ENCODE data around the gene TMEM252.

The TMEM252 gene

DNA sequence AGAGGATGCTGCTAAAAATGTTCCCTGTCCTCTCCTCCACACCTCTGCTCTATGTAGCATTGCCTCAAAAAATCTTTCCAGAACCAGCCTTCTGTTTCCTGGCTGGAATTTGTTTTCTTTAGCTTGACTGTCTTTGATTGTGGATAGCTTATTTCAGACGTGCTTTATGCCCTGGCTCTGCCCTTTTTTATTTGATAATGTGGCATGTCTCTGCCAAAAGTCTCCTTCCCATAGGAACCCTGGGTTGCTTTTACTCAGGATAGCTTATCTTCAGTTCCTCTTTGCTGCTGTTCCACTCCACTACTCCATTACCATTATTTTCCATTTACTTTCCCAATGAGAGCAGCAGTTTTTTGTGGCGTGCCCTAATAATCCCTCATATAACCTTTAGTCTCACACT, 885 bp upstream of the TMEM252 start:
- no peak for DNase-seq

DNA sequence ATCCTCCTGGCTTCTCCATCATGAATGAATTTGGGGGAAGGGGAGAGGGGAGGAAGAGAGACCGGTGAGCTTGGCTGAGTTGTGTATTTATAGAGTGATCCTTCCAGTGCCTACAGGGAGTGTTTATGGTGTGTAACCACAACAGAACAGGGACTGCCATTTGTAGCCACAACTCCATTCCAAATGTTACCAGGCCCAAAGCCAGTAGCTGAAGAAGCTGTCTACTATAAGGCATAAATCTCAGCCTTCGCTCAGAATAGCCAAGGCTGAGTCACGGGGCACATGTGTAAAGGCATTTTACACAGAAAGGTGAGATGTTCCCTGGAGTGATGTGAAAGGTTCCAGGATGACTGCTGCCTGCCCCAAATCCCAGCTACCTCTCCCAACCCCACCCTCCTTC, 2.5 kb downstream of the TMEM252 start:
- DNase-seq, result no peak

DNA sequence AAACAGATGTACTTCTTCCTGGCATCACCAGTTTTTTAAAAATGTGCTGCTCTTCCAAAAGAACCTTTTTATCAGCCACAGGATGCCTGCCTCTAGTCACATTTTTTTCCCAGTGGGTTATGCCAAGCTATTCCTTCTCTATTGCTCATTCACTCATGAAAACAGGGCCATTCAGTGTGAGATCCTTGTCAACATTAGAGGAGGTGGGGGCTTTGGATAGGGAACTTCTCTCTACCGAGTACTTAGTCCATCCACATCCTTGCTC, 3.1 kb downstream of the TMEM252 start:
- no peak for DNase-seq

- no peak for DNase-seq
Observed at GRCh38 chr9:68536876-68537615, 3.6 kb downstream of the TMEM252 start.

DNA sequence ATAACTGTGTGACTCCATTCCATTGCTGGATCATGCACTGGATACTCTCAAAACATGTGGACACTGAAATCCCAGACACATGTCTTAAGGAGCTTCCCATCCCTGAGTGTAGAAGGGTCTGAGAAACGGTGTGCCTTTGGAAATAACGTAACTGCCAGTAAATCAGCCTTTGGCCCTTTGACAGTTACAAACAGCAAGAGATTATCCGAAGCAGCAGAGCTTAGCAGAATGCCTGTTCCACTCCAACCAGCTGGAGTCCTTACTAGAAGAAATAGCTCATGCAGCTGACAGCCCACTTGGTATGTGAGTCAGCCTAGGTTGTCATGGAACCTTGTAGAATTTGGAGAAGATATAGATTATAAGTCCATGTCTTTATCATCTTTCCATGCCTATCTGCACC, 7.0 kb downstream of the TMEM252 start:
- no peak for DNase-seq

DNA sequence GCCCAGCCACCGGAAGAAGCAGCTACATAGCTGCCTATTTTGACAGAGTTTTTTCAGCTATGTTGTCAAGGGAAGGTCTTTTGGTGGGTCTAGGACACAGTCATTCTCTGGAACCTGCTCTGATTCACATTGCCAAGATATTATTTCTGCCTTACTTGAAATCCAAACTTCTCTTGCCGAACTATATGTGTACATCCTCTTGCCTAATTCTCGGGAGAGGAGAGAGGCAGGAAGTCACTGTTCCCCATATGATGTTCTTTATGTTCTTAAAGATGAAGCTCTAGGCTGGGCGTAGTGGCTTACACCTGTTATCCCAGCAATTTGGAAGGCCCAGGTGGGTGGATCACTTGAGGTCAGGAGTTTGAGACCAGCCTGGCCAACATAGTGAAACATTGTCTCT, 8.6 kb downstream of the TMEM252 start:
- DNase-seq, result no peak

DNA sequence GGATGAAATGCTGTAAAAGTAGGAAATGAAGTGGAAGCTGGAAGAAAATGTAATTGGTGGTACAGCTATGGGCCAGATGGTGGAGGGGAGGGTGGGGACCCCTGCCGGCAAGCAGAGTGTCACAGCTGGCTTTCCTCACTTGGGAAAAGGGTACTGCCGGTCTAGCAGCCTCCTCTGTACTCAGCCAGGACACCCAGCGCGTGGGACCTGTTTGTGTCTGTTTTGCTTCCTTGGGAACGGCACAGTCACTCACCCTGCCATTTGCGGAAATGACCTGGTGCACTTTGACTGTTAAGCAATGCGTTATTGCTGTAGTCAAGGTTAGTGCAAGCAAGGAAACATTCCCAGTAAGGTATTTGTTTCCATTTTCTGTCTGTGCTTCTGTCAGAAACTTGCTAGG, 10.1 kb downstream of the TMEM252 start:
- DNase-seq, result no peak

GRCh38 chr9:68523367-68523936, 17.2 kb downstream of the TMEM252 start:
- DNase-seq, result no peak

DNA sequence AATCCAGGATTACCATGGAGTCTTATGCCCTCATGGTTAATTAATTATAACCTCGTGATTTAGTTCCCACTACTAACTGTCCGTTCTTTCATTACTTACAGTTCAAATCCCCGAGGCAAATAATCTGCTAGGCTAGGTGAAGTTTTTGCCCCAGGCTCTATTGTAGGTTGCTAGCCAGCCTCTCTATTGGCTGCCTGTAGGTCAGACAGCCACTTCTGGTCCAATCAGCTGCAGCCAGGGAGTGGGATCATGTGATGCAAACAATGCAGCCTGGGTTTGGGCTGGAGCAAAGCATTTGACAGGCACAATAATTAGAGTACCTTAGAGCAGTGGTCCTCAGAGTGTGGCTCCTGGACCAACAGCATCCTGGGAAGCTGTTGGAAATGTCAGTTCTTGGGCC, 17.7 kb downstream of the TMEM252 start:
- no peak for DNase-seq

DNA sequence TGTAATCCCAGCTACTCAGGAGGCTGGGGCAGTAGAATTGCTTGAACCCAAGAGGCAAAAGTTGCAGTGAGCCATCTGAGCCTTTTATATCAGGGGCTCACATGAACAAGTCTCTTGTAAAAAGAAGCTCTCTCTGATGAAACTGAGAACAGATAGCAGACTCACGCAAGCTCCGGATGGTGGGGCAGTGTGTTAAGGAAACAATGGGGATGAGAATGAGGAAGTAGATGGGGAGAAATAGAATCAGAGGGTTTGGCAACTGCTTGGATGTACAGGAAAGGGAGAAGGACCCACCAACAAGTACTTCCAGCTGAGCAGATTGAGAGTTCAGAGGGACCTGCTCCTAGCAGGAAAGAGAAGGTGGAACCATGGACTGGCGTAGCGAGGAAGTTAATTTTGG, 18.6 kb downstream of the TMEM252 start:
- DNase-seq, result no peak

- peak; percentile 23 for DNase-seq
Observed at GRCh38 chr9:68515326-68516017, 25.2 kb downstream of the TMEM252 start.

DNA sequence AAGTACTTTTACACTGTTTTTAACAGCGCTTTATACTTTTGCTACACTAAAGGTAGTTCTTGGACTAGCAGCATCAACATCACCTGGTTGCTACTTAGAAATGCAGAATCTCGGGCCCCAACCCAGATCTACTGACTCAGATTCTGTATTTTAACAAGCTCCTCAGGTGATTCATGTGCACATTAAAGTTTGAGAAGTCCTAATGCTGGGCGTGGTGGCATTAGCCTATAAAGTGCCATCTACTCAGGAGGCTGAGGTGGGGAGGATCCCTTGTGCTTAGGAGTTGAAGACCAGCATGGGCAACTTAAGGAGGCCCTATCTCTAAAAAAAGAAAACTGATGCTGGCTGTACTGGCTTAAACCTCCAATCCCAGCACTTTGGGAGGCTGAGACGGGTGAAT, 26.7 kb downstream of the TMEM252 start:
- no peak for DNase-seq

- DNase-seq, result no peak
Observed at GRCh38 chr9:68513385-68513784, 27.3 kb downstream of the TMEM252 start.

- DNase-seq, result no peak
Observed at GRCh38 chr9:68509689-68510088, 31.0 kb downstream of the TMEM252 start.

- DNase-seq, result no peak
Observed at GRCh38 chr9:68508547-68508946, 32.1 kb downstream of the TMEM252 start.

DNA sequence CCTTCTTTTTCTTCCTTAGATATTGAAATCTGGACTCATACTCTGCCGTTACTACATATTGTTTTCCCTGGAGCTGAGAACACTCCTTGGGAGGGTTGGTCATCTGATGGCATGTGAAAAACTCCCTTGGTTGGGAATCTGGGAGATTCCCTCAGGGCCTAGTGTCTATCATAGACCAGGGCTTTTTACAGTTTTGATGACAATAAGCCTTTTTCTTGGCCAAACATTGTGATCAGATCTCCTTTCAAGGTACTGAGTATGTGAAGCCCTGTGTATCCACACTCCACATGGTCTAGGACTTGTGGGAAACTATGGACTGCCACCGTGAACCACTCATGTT, 32.9 kb downstream of the TMEM252 start:
- DNase-seq, result no peak

- peak; percentile 31 for DNase-seq
Observed at GRCh38 chr9:68507130-68507805, 33.4 kb downstream of the TMEM252 start.

DNA sequence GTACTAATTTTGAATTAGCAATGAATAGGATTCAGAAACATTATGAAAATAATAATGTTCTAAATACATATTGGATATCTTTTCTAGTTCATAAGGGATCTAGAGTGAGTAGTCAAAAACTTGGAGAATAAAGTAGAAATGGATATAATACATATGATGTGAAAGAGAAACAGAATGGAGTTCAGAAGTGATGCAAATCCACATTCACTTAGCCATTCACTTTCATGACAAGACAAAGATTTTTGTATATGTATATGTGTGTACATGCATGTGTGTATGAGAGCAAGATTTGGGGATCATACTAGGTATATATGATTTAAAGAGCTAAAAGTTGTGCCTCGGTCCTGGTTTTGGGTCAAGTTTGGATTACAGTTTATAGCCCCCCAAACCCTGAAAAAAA, 34.1 kb downstream of the TMEM252 start:
- DNase-seq, result no peak

GRCh38 chr9:68505681-68506409, 34.8 kb downstream of the TMEM252 start:
- no peak for DNase-seq

- DNase-seq, result no peak
Observed at GRCh38 chr9:68502279-68502678, 38.4 kb downstream of the TMEM252 start.

DNA sequence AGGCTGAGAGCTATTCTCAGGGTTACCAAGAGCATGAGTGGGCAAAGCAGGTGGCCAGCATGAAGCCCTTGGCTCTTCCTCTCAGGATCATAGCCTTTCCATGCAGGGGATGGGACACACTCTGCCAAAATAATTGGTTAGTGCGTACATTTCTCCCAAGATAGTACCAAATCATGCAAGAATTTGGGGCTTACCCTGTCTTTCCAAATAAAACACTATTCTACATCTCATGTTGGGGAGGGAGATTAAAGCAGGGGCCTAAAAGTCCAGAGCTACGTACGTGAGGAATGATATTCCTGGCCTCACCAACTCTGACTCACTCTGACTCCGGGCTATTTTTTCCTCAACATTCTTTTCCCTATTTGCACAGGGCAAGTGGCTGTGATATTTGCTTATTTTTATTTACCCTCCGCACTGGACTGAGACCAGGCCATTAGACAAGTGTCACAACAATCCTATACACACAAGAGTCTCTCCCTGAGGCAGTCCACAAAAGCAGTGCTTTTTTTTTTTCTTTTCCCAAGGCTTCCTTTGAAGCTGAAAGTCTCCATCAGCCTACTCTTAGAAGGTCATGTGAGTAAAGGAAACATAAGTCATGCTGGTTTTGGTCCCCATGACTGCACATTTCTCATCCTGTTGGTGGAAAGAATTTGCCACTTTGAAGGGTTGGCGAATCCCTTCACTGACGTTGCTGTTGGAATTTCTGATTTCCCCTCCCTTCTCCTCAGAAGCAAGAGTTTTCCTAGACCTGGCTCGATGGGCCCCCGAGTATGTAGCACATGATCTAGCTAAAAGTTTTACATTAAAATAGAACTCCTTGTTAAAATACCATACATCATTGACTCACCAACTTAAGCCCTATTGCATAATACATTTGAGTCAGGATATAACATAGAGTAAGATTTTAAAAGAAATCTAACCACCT, 40.0 kb downstream of the TMEM252 start:
- DNase-seq, result peak; percentile 68

- no peak for DNase-seq
Observed at GRCh38 chr9:68498816-68499215, 41.9 kb downstream of the TMEM252 start.
